ENCODE data around the gene FAM83B.

Gene FAM83B

DNA sequence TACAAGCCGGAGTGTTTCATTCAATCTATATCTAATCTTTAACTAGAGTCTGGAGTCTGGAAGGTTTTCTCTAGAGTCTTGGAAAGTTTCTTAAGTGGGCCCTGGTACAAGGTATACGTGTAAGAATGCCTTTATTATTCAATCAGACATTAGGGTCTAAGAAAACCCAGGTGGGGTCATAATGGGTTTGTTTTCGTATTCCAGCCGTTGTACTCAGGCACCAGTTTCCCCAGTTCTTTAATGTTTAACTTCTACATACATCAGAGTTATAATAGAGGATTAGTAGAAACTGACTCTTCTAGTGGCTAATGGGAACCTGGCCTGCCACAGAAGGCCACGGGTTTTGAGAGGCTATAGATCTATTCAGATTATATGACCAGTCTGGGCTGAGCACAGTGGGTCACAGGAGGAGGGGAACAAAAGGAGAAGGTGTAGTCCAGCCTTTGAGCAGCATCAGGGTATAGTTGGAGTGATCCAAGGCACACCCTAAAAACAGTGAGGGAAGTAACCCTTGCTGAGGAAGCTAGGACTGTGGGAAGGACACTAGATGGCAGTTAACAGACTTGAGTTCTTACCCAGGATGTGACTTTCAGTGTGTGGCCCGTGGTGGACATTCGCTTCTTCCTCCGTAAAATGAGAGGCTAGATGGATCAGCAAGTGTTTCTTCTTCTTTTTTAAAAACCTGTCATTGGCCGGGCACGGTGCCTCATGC lies 15.5 kb downstream of the FAM83B start:
- TF ChIP-seq EP300 (IDR thresholded peaks at IDR 0.05; ENCODE audit: borderline replicate concordance) (no peak), FOXM1 (IDR thresholded peaks at IDR 0.05; ENCODE audit: borderline replicate concordance, low read depth) (no peak), CREB1 (IDR thresholded peaks at IDR 0.05; ENCODE audit: low read depth) (no peak), CEBPB (IDR thresholded peaks at IDR 0.05) (no peak)
- TF ChIP-seq, protein P1, sequence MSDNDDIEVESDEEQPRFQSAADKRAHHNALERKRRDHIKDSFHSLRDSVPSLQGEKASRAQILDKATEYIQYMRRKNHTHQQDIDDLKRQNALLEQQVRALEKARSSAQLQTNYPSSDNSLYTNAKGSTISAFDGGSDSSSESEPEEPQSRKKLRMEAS (IDR thresholded peaks at IDR 0.05), result no peak

GRCh38 chr6:54864272-54864671 lies 17.7 kb downstream of the FAM83B start:
- TF ChIP-seq TCF12 (IDR thresholded peaks at IDR 0.05; ENCODE audit: low read depth) (no peak), TEAD4 (IDR thresholded peaks at IDR 0.05) (no peak), NFIC (IDR thresholded peaks at IDR 0.05) (no peak), FOXM1 (IDR thresholded peaks at IDR 0.05; ENCODE audit: borderline replicate concordance, low read depth) (no peak), CREB1 (IDR thresholded peaks at IDR 0.05; ENCODE audit: low read depth) (no peak)
- TF ChIP-seq, protein P2, sequence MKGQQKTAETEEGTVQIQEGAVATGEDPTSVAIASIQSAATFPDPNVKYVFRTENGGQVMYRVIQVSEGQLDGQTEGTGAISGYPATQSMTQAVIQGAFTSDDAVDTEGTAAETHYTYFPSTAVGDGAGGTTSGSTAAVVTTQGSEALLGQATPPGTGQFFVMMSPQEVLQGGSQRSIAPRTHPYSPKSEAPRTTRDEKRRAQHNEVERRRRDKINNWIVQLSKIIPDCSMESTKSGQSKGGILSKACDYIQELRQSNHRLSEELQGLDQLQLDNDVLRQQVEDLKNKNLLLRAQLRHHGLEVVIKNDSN (IDR thresholded peaks at IDR 0.05), result no peak

- TF ChIP-seq TEAD4 (IDR thresholded peaks at IDR 0.05) (no peak), EP300 (IDR thresholded peaks at IDR 0.05; ENCODE audit: borderline replicate concordance) (no peak), YY1 (IDR thresholded peaks at IDR 0.05; ENCODE audit: low read depth) (no peak), CEBPB (IDR thresholded peaks at IDR 0.05) (no peak), CREB1 (IDR thresholded peaks at IDR 0.05; ENCODE audit: low read depth) (no peak), EGR1 (IDR thresholded peaks at IDR 0.05) (no peak), TAF1 (IDR thresholded peaks at IDR 0.05; ENCODE audit: low read depth) (no peak), NFIC (IDR thresholded peaks at IDR 0.05) (no peak)
These were observed 18.6 kb downstream of the FAM83B start for GRCh38 chr6:54865091-54865631.

DNA sequence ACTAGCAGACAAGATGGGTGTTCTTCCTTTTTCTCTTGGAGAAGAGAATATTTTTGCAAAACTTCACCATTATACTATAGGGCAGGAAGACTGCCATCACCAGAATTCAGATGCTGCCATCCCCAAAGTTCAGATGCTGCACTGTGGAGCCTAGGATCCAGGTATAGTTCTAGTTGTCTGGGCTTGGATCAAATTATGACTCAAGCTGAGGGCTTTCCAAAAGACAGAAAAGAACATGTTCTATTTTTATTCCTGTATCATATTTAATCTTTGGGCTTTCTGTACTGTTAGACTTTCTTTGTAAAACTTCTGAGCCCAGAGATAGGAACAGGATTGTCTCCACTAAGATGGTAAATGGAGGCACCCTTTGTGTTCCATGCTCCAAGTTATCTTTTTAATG lies 22.0 kb downstream of the FAM83B start:
- TF ChIP-seq ZBTB7A (IDR thresholded peaks at IDR 0.05; ENCODE audit: low read depth), result no peak
- TF ChIP-seq, protein P3, sequence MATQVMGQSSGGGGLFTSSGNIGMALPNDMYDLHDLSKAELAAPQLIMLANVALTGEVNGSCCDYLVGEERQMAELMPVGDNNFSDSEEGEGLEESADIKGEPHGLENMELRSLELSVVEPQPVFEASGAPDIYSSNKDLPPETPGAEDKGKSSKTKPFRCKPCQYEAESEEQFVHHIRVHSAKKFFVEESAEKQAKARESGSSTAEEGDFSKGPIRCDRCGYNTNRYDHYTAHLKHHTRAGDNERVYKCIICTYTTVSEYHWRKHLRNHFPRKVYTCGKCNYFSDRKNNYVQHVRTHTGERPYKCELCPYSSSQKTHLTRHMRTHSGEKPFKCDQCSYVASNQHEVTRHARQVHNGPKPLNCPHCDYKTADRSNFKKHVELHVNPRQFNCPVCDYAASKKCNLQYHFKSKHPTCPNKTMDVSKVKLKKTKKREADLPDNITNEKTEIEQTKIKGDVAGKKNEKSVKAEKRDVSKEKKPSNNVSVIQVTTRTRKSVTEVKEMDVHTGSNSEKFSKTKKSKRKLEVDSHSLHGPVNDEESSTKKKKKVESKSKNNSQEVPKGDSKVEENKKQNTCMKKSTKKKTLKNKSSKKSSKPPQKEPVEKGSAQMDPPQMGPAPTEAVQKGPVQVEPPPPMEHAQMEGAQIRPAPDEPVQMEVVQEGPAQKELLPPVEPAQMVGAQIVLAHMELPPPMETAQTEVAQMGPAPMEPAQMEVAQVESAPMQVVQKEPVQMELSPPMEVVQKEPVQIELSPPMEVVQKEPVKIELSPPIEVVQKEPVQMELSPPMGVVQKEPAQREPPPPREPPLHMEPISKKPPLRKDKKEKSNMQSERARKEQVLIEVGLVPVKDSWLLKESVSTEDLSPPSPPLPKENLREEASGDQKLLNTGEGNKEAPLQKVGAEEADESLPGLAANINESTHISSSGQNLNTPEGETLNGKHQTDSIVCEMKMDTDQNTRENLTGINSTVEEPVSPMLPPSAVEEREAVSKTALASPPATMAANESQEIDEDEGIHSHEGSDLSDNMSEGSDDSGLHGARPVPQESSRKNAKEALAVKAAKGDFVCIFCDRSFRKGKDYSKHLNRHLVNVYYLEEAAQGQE (IDR thresholded peaks at IDR 0.05; ENCODE audit: low read depth), result no peak
- TF ChIP-seq TAF1 (IDR thresholded peaks at IDR 0.05; ENCODE audit: low read depth), result no peak
- TF ChIP-seq, protein P1 (IDR thresholded peaks at IDR 0.05), result no peak
- no peak for TF ChIP-seq TCF12 (IDR thresholded peaks at IDR 0.05; ENCODE audit: low read depth)
- TF ChIP-seq FOXM1 (IDR thresholded peaks at IDR 0.05; ENCODE audit: borderline replicate concordance, low read depth), result no peak
- no peak for TF ChIP-seq CREB1 (IDR thresholded peaks at IDR 0.05; ENCODE audit: low read depth)

DNA sequence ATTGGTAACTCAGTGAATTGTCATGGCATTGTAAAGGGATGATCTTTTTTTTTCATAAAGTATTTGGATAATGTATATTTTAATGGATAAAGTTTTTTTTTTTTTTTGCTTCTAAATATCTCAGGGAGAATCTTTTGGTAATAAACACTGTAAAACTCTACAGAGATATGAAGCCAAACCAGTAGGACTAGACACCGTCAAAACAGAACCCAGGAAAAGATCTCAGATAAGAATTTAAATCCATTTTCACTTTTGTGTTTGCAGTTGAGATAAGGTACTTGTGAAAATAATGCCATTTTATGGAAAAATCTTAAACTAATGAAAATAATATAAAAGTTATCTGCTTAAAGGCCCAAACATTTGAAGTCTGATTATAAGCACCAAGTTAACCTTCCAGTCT lies 27.0 kb downstream of the FAM83B start:
- no peak for TF ChIP-seq ZBTB7A (IDR thresholded peaks at IDR 0.05; ENCODE audit: low read depth)

GRCh38 chr6:54874349-54875048 lies 27.9 kb downstream of the FAM83B start:
- TF ChIP-seq EGR1 (IDR thresholded peaks at IDR 0.05), result no peak
- TF ChIP-seq, protein P2 (IDR thresholded peaks at IDR 0.05), result no peak
- TF ChIP-seq ZBTB7A (IDR thresholded peaks at IDR 0.05; ENCODE audit: low read depth), result no peak
- TF ChIP-seq NFIC (IDR thresholded peaks at IDR 0.05), result no peak
- no peak for TF ChIP-seq CEBPB (IDR thresholded peaks at IDR 0.05)
- no peak for TF ChIP-seq TCF12 (IDR thresholded peaks at IDR 0.05; ENCODE audit: low read depth)
- no peak for TF ChIP-seq FOXM1 (IDR thresholded peaks at IDR 0.05; ENCODE audit: borderline replicate concordance, low read depth)
- no peak for TF ChIP-seq TEAD4 (IDR thresholded peaks at IDR 0.05)
- TF ChIP-seq, protein P1 (IDR thresholded peaks at IDR 0.05), result no peak
- TF ChIP-seq YY1 (IDR thresholded peaks at IDR 0.05; ENCODE audit: low read depth), result no peak
- TF ChIP-seq RAD21 (IDR thresholded peaks at IDR 0.05; ENCODE audit: low read depth), result no peak

- TF ChIP-seq ZBTB7A (IDR thresholded peaks at IDR 0.05; ENCODE audit: low read depth), result no peak
- no peak for TF ChIP-seq YY1 (IDR thresholded peaks at IDR 0.05; ENCODE audit: low read depth)
- TF ChIP-seq, protein P1 (IDR thresholded peaks at IDR 0.05), result no peak
- no peak for TF ChIP-seq TAF1 (IDR thresholded peaks at IDR 0.05; ENCODE audit: low read depth)
- no peak for TF ChIP-seq CEBPB (IDR thresholded peaks at IDR 0.05)
- TF ChIP-seq, protein P3 (IDR thresholded peaks at IDR 0.05; ENCODE audit: low read depth), result no peak
- TF ChIP-seq FOXM1 (IDR thresholded peaks at IDR 0.05; ENCODE audit: borderline replicate concordance, low read depth), result no peak
- no peak for TF ChIP-seq CREB1 (IDR thresholded peaks at IDR 0.05; ENCODE audit: low read depth)
- TF ChIP-seq TEAD4 (IDR thresholded peaks at IDR 0.05), result no peak
- TF ChIP-seq NFIC (IDR thresholded peaks at IDR 0.05), result no peak
These were observed 29.0 kb downstream of the FAM83B start for GRCh38 chr6:54875539-54875938.
